Esophagus muscularis mucosa (tissue), 4 donors: ENCODE data around the gene RELT. TPM values are rescaled to one million over a fixed set of nuclear protein-coding genes. Genes with fewer than 3 reads are reported as not detected.

Experiments used
- DNase-seq: peaks from one replicate; pipeline ENCODE4 v3.0.0-alpha.2; 2017; ENCODE audit errors: extremely low spot score
- H3K27ac ChIP-seq, 4 donors: fragments of 200-600 bp; sonication (generic); replicated peaks in 1 of 4; 1 replicate in 3 of 4; 2 replicates in 1 of 4; pipeline ENCODE4 v1.5.1; 2016 to 2019; ENCODE audit warnings: mild to moderate bottlenecking in 1 of 4
- H3K27me3 ChIP-seq, 4 donors: fragments of 200-600 bp; sonication (generic); one replicate each; pipeline versions ENCODE4 v1.5.1 to v1.6.0; 2016 to 2019
- H3K36me3 ChIP-seq, 4 donors: fragments of 200-600 bp; sonication (generic); one replicate each; pipeline ENCODE4 v1.5.1; 2016 to 2019
- H3K4me1 ChIP-seq, 4 donors: fragments of 200-600 bp; sonication (generic); one replicate each; pipeline ENCODE4 v1.5.1; 2016 to 2019
- H3K4me3 ChIP-seq, 4 donors: fragments of 200-600 bp; sonication (generic); 1 replicate in 2 of 4; 2 replicates in 2 of 4; pipeline ENCODE4 v1.5.1; 2016 to 2019; ENCODE audit warnings: mild to moderate bottlenecking in 4 of 4, moderate library complexity in 1 of 4
- H3K9me3 ChIP-seq, 4 donors: fragments of 200-600 bp; sonication (generic); 1 replicate in 3 of 4; 2 replicates in 1 of 4; pipeline ENCODE4 v1.5.1; 2016 to 2019
- CTCF ChIP-seq, 3 experiments: fragments of 200-600 bp in 2 of 3; fragments of 450-650 bp in 1 of 3; sonication (generic) in 2 of 3; IDR thresholded peaks; one replicate each; pipeline ENCODE4 v1.5.1; 2017 to 2019; ENCODE audit warnings: antibody characterized with exemption in 3 of 3, mild to moderate bottlenecking in 2 of 3, moderate library complexity in 1 of 3
- EP300 ChIP-seq: sonication (generic); formaldehyde crosslinking; IDR thresholded peaks from one replicate; pipeline ENCODE4 v1.6.1; 2017; ENCODE audit warnings: antibody characterized with exemption
- POLR2A ChIP-seq: fragments of 450-650 bp; IDR thresholded peaks from one replicate; pipeline ENCODE4 v1.6.1; 2017; ENCODE audit warnings: antibody characterized with exemption, moderate library complexity, mild to moderate bottlenecking, low read depth
- POLR2AphosphoS5 ChIP-seq, 2 donors: sonication (generic); formaldehyde crosslinking; IDR thresholded peaks; one replicate each; pipeline ENCODE4 v1.6.1; 2017; ENCODE audit warnings: antibody characterized with exemption in 2 of 2
- WGBS: methylation state at CpG from one replicate; pipeline ENCODE4 v1.1.5; 2018; 5-methylcytosine and 5-hydroxymethylcytosine counted together
- intact Hi-C: fragments of 100-400 bp; cut with DNase I; formaldehyde crosslinking; loops from one replicate; pipeline ENCODE4 v1.15.1; 2023
- total RNA-seq, 4 donors: library from RNA; depleted of rRNA; stranded (reverse); fragments of >200 nt; gene quantifications; one replicate each; pipeline versions ENCODE4 v1.1.0 to v1.2.1, GENCODE V29; 2016

The RELT gene
- total RNA-seq = 1 to 10 TPM; 1.2 to 7.8 (median 2.2) TPM

GRCh38 chr11:73376160-73376802 is at the start of gene RELT:
Gene RELT (plus strand): TSS chr11:73376399. CDS start chr11:73389137, 12,738 bp downstream.
- Histone ChIP-seq H3K4me1 (peaks cover 26 to 37% (median 29%) of the 10 kb centered on the region in 4 donors), H3K36me3 (no peaks in the 10 kb centered on the region), H3K27me3 (no peaks in the 10 kb centered on the region), H3K27ac (peak within 1 kb of the TSS; percentile 82 to 90 (median 86)), H3K4me3 (peak within 1 kb of the TSS; percentile 65 to 81 (median 76)), H3K9me3 (no peaks in the 10 kb centered on the region)
- TF ChIP-seq POLR2A = peak; percentile 91
- peak; percentile 76 to 87 for TF ChIP-seq POLR2AphosphoS5 (IDR thresholded peaks at IDR 0.05)
- no peak for TF ChIP-seq EP300
- TF ChIP-seq CTCF (IDR thresholded peaks at IDR 0.05) = peak; percentile 90 to 97 (median 97)
- peak; percentile 96 for DNase-seq
- intact Hi-C loops = no loop called here
- 0% methylated on average over 4 of the region's 96 CpGs for WGBS

- no peak for DNase-seq
- peak overlapping the region; percentile 94 to 100 (median 97) for H3K27ac ChIP-seq
- TF ChIP-seq POLR2AphosphoS5 (IDR thresholded peaks at IDR 0.05) (peak in 1 of 2 donors; percentile 13), POLR2A (no peak), CTCF (IDR thresholded peaks at IDR 0.05) (no peak)
- peaks cover 89 to 100% (median 98%) of the 10 kb centered on the region in 4 donors for H3K4me1 ChIP-seq
- no peaks in the 10 kb centered on the region for H3K36me3 ChIP-seq
- 41% methylated on average over 10 of the region's 10 CpGs for WGBS
- H3K4me3 ChIP-seq = no peak overlapping the region
- no peaks in the 10 kb centered on the region for H3K27me3 ChIP-seq
- H3K9me3 ChIP-seq = no peaks in the 10 kb centered on the region
- intact Hi-C loops = no loop called here
Observed at GRCh38 chr11:73326929-73327811, 49.0 kb upstream of the RELT start.

- intact Hi-C loops = no loop called here
- Histone ChIP-seq H3K4me3 (no peak overlapping the region), H3K36me3 (no peaks in the 10 kb centered on the region), H3K27ac (peak overlapping the region; percentile 94 to 100 (median 97)), H3K9me3 (no peaks in the 10 kb centered on the region), H3K4me1 (peaks cover 89 to 100% (median 98%) of the 10 kb centered on the region in 4 donors), H3K27me3 (no peaks in the 10 kb centered on the region)
- DNase-seq = no peak
- TF ChIP-seq POLR2A (no peak), POLR2AphosphoS5 (IDR thresholded peaks at IDR 0.05) (peak in 1 of 2 donors; percentile 4)
- 35% methylated on average over 4 of the region's 4 CpGs for WGBS
Observed at GRCh38 chr11:73327812-73328364, 48.3 kb upstream of the RELT start.

GRCh38 chr11:73330569-73331093 is 45.6 kb upstream of the RELT start:
- 28% methylated on average over 3 of the region's 3 CpGs for WGBS
- no peak for DNase-seq

More at GRCh38 chr11:73330569-73331093, 45.6 kb upstream of the RELT start:
- Histone ChIP-seq H3K9me3 (no peaks in the 10 kb centered on the region), H3K4me1 (peaks cover 89 to 100% (median 98%) of the 10 kb centered on the region in 4 donors), H3K4me3 (no peak overlapping the region), H3K36me3 (no peaks in the 10 kb centered on the region), H3K27me3 (no peaks in the 10 kb centered on the region), H3K27ac (peak overlapping the region; percentile 77 to 90 (median 82))
- TF ChIP-seq CTCF (IDR thresholded peaks at IDR 0.05) = peak; percentile 37 to 57 (median 44)
- TF ChIP-seq POLR2AphosphoS5 (IDR thresholded peaks at IDR 0.05) = peak in 1 of 2 donors; percentile 9
- no peak for TF ChIP-seq EP300
- intact Hi-C loops = no loop called here
